ENCODE results near the gene BUB3.
A peak's percentile ranks its signal among the peaks of the same experiment; 100 is the strongest.

Gene BUB3

DNA sequence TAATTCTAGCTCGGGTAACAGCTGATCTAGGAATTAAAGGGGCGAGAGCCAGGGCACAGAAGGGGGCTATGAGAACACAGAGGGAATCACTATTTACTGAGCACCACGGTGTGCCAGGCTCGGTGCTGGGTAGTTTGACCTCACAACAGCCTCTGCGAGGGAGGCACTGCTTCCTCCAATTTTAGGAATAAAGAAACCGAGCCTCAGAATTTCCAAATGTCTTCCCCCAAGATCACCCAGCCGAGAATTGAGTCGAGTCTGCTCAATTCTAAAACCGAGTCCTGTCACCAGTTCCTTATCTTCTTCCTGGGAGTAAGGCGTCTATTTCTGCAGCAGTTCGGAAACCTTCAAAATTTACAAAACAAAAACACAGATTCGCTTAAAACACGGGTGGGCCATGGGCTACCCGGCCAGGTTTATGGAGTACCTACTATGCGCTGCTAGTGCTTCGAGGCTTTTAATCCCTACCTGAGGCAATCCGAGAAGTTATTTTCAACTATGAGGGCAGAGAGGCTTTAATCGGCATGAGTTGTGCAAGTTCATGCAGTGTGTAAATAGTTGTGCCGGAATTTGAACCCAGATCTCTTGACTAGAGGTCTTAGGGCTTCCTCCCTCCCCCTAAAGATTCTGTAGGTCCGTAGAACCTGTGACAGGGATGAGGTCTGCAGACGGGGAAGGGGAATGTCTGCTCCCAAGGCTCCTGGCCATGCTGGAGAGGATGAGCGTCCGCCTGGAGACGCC lies 7.1 kb upstream of the BUB3 start:
- no peak for DNase-seq (ENCODE audit: low read depth)
- TF ChIP-seq, protein P1, sequence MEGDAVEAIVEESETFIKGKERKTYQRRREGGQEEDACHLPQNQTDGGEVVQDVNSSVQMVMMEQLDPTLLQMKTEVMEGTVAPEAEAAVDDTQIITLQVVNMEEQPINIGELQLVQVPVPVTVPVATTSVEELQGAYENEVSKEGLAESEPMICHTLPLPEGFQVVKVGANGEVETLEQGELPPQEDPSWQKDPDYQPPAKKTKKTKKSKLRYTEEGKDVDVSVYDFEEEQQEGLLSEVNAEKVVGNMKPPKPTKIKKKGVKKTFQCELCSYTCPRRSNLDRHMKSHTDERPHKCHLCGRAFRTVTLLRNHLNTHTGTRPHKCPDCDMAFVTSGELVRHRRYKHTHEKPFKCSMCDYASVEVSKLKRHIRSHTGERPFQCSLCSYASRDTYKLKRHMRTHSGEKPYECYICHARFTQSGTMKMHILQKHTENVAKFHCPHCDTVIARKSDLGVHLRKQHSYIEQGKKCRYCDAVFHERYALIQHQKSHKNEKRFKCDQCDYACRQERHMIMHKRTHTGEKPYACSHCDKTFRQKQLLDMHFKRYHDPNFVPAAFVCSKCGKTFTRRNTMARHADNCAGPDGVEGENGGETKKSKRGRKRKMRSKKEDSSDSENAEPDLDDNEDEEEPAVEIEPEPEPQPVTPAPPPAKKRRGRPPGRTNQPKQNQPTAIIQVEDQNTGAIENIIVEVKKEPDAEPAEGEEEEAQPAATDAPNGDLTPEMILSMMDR (IDR thresholded peaks at IDR 0.05; ENCODE audit: low read depth, low read length, missing control alignments): no peak
- peak overlapping the region; percentile 64 for H3K4me3 ChIP-seq (ENCODE audit: low read depth, low read length)

DNA sequence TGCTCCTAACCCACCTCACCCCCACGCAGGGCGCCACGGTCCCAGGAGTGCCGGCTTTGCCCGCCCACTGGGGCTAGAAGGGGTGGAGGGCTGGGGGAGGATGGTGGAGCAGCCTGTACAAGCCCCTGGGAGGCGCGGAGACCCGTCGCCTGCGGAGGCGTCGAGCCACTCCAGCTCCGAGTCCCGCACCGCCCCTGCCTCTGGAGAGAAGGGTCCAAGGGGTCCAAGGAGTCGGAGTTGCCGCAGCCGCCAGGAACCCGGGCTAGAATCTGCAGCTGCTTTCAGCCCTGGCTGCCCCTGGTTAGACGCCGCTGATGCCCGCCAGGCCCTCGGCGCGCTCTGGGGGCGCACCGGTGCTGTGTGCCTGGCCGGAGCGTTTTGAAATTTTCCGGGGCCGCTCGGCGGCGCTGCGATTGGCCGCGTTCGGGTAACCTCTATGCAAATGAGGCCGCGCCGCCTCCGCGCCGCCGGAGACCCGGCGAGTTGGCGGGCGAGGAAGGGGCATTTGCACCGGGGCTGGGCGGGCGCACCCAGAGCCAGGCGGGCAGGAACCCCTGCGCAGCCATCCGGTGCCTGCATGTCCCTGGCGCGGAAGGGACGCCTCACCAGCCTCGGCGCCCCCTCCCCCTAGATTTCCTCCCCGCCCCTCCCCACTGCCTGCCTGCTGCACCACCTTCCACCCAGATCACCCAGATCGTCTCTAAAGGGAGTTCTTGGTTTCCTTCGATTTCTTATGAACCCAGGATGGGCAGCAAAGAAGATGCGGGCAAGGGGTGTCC lies 6.4 kb upstream of the BUB3 start, which contains the start of gene HMX2:
HMX2 (plus strand) TSS at position 502 of the 779 bp plus-strand sequence; CDS start at position 745, 243 bp downstream.
- DNase-seq (ENCODE audit: low read depth): no peak

GRCh38 chr10:123148414-123149161 lies 5.6 kb upstream of the BUB3 start:
- TF ChIP-seq, protein P1 (IDR thresholded peaks at IDR 0.05; ENCODE audit: low read depth, low read length, missing control alignments): no peak
- no peak for DNase-seq (ENCODE audit: low read depth)
- H3K4me3 ChIP-seq (ENCODE audit: low read depth, low read length): peak overlapping the region; percentile 64

More for the DNA sequence above, 6.4 kb upstream of the BUB3 start, which contains the start of gene HMX2:
- H3K4me3 ChIP-seq (ENCODE audit: low read depth, low read length): peak within 1 kb of the TSS; percentile 64
- TF ChIP-seq, protein P1 (IDR thresholded peaks at IDR 0.05; ENCODE audit: low read depth, low read length, missing control alignments): peak; percentile 17

GRCh38 chr10:123149162-123149567 lies 5.0 kb upstream of the BUB3 start:
- DNase-seq (ENCODE audit: low read depth): no peak
- TF ChIP-seq, protein P1 (IDR thresholded peaks at IDR 0.05; ENCODE audit: low read depth, low read length, missing control alignments): no peak

DNA sequence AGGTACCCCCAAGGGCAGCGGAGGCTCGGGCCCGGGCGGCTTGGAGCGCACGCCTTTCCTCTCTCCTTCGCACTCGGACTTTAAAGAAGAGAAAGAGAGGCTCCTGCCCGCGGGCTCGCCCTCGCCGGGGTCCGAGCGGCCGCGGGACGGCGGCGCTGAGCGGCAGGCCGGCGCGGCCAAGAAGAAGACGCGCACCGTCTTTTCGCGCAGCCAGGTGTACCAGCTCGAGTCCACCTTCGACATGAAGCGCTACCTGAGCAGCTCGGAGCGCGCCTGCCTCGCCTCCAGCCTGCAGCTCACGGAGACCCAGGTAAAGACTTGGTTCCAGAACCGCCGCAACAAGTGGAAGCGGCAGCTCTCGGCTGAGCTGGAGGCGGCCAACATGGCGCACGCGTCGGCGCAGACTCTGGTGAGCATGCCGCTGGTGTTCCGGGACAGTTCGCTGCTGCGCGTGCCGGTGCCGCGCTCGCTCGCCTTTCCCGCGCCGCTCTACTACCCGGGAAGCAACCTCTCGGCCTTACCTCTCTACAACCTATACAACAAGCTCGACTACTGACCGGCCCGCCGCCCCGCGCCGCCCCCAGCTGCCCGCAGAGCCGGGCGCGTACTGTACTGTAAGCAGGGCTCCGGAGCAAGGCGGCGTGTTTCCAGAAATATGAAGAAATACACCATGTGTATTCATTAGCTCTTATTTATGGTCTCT lies 4.5 kb upstream of the BUB3 start:
- TF ChIP-seq, protein P1 (IDR thresholded peaks at IDR 0.05; ENCODE audit: low read depth, low read length, missing control alignments): no peak
- DNase-seq (ENCODE audit: low read depth): no peak
- H3K4me3 ChIP-seq (ENCODE audit: low read depth, low read length): peak overlapping the region; percentile 64

More at GRCh38 chr10:123149162-123149567, 5.0 kb upstream of the BUB3 start:
- H3K4me3 ChIP-seq (ENCODE audit: low read depth, low read length): peak overlapping the region; percentile 64
